DLD1 (cell line): ENCODE measurements around the gene TMEM223.
"Not testable (repeated sequence)": the region's sequence is repeated elsewhere in the genome, so short reads cannot be mapped to it uniquely, and the experiment has no call there.

Experiments used
- in situ Hi-C: cut with HindIII; loops from 2 replicates; pipeline ENCODE4 v1.10.0; 2017; ENCODE audit warnings: low sequenced_read_pairs

Gene TMEM223

GRCh38 chr11:62791501-62792201 lies at the start of gene TMEM223:
Gene TMEM223 (minus strand): TSS chr11:62792006. CDS start chr11:62791994, 12 bp downstream.
- in situ Hi-C loops, result no loop called here

DNA sequence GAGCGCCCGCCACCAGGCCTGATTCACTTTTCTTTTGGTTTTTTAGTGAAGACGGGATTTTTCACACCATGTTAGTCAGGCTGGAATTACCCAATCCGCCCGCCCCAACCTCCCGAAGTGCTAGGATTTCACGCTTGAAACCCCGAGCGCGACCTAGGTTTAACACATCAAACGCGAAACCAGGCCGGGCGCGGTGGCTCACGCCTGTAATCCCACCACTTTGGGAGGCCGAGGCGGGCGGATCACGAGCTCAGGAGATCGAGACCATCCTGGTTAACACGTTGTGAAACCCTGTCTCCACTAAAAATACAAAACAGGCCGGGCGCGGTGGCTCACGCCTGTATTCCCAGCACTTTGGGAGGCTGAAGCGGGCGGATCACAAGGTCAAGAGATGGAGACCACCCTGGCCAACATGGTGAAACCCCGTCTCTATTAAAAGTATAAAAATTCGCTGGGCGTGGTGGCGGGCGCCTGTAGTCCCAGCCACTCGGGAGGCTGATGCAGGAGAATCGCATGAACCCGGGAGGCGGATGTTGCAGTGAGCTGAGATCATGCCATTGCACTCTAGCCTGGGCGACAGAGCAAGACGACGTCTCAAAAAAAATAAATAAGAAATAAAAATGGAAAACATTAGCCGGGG lies 49.0 kb upstream of the TMEM223 start:
- in situ Hi-C loops, result not testable (repeated sequence)

GRCh38 chr11:62839050-62839945 lies 47.5 kb upstream of the TMEM223 start, which contains the start of gene WDR74:
Gene WDR74 (minus strand): TSS chr11:62839590. CDS start chr11:62839570, 20 bp downstream.
- in situ Hi-C loops, result no loop called here

DNA sequence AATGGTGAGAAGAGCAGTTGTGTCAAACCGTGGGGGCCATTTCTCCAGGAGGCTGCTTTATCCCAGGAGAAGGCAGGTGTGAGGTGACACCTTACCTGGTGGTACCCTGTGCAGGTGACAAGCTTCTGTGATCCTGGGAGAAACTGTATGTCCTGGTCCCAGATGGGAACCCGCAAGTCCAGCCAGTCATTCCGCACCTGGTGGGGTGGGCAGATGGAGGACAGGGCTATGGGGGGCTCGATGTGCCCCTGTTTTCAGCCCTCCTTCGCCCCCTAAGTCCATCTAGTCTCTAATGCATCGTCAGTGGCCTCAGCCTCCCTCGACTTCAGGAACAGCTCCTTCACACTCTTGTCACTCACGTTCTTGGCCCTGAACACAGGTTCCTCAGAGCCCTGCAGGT lies 43.5 kb upstream of the TMEM223 start:
- in situ Hi-C loops, result no loop called here

DNA sequence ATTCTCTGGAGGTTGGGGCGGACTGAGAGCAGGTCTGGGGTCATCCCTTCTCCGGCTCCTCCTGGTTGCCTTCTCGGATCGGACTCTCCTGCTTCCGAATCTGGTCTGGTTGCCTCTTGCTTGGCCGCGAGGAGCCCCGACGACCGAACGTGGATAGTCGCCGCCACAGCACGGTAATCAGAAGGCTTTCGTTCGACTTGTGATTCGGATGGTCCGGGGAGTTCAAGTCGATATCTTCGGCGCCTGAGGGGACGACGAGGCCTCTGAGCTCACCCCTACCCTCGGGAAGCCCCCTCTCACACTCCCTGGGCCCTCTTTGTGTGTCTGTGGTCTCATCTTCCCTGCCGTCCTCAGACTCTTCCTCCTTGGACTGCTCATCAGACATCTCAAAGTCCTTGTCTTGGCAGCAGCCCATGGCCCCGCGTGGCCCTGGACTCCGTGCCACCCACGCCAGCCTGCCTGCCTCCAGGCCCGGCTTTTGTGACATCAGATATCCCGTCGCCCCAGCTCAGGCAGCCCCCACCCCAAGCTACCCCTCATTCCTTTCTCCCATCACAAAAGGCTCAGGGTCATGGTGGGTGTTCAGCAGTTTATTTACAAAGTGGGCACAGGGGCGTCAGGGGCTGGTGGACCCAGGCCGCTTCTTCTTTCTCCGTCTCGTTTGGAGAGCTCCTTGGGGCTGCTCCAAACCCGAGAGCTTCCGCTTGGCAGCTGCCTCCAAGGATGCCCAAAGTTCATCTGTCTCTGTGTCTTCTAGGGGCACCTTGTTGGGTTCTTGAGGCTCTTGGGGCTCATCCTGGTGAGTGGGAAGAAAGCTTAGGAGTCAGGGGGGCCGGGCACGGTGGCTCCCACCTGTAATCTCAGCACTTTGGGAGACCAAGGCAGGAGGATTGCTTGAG lies 40.8 kb upstream of the TMEM223 start, which contains the start of gene TEX54:
TEX54 (minus strand) TSS at position 506 of the 899 bp plus-strand sequence.
- in situ Hi-C loops, result no loop called here

GRCh38 chr11:62831520-62832335 lies 39.9 kb upstream of the TMEM223 start, which contains the start of gene STX5:
Gene STX5 (minus strand): TSS chr11:62832051. CDS start chr11:62831243, 808 bp downstream.
- in situ Hi-C loops, result no loop called here

DNA sequence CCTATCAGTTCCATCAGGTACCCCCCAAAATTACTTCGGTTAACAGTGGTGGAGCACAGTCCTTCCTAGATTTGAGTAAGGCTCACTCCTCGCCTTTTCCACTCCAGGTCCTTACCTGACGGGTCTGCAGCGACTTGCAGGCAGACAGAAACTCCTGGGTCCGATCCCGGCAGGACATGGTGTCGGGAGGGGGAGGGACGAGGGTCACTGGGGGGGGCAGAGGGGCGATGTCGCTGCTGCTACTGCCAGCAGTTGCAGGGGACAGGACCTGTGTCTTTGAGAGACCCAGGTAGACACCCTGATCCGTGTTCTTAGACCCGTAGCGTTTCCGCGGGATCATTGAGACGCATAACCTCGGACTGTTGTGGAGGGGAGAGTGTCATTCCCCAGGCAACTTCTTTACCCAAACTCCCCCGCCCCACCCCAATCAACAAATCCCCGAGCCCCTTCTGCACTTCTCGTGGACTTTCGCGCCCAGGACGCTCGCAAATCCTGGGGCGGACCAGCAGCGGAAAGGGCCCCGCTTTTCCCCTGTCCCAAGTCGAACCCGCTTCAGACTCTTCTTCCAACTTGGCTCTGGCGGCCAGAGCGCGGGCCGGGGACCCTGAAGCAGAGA lies 39.2 kb upstream of the TMEM223 start:
- in situ Hi-C loops, result no loop called here

DNA sequence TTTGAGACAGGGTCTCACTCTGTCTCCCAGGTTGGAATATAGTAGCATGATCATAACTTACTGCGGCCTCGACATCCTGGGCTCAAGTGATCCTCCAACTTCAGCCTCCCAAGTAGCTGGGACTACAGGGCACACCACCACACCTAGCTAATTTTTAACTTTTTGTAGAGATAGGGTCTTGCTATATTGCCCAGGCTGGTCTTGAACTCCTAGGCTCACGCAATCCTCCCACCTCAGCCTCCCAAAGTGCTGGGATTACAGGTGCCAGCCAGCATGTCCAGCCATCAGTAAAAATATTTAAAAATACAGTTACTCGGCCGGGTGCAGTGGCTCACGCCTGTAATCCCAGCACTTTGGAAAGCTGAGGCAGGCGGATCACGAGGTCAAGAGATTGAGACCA lies 36.3 kb upstream of the TMEM223 start:
- in situ Hi-C loops, result not testable (repeated sequence)

DNA sequence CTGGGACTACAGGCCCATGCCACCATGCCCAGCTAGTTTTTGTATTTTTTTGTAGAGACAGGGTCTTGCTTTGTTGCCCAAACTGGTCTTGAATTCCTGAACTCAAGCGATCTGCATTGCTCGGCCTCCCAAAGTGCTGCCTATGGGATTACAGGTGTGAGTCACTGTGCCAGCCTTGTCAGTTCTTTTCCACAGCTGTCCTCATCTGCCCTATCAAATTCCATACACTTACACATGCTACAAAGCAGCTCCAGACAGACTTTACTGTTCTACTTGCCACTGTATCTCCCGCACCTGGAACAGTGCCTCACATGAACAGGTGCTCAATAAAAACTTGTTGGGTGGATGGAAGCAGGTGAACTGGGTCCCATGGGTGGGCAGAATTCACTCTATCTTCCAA lies 31.9 kb upstream of the TMEM223 start:
- in situ Hi-C loops, result no loop called here

GRCh38 chr11:62817129-62817528 lies 25.3 kb upstream of the TMEM223 start:
- in situ Hi-C loops, result no loop called here

GRCh38 chr11:62816557-62816956 lies 24.8 kb upstream of the TMEM223 start:
- in situ Hi-C loops, result no loop called here

DNA sequence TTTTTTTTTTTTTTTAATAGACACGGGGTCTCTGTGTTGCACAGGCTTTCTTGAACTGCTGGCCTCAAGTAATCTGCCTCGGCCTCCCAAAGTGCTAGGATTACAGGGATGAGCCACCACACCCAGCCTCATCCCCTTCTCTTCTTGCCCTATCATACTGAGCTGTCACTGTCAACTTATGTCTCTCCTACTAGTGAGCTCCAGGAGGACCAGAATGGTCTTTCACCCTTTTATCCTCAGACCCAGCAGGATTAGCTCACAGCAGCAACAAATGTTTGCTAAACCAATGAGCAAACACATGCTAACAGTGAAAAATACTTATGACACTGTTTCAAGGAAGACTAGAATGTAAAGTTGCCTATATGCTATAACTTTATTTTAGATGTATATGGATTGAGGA lies 19.9 kb upstream of the TMEM223 start:
- in situ Hi-C loops, result no loop called here

DNA sequence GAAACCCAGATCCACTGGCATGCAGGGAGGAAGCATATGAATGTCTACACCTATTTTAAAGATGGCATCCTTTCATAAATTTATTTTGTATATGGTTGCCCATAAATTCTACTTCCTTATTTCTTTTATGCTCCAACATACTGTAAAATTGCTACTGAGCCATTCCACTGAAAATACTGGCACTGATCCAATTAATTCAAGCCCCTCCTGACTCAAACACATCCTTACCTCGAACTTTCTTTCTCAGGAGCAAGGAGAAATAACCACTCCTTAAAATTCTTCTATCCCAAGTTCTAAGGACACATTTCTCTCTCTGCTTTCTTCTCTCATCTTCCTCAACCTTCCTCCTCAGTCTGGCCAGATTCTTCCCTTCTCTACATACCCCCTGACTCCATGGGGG lies 18.9 kb upstream of the TMEM223 start:
- in situ Hi-C loops, result no loop called here

GRCh38 chr11:62806611-62807121 lies 14.9 kb upstream of the TMEM223 start:
- in situ Hi-C loops, result no loop called here

- in situ Hi-C loops, result no loop called here
These were observed 14.2 kb upstream of the TMEM223 start for GRCh38 chr11:62805961-62806441.

GRCh38 chr11:62805076-62805892 lies 13.5 kb upstream of the TMEM223 start, which contains the start of gene NXF1:
Gene NXF1 (minus strand): TSS chr11:62805440. CDS start chr11:62805356, 84 bp downstream.
- in situ Hi-C loops, result no loop called here

DNA sequence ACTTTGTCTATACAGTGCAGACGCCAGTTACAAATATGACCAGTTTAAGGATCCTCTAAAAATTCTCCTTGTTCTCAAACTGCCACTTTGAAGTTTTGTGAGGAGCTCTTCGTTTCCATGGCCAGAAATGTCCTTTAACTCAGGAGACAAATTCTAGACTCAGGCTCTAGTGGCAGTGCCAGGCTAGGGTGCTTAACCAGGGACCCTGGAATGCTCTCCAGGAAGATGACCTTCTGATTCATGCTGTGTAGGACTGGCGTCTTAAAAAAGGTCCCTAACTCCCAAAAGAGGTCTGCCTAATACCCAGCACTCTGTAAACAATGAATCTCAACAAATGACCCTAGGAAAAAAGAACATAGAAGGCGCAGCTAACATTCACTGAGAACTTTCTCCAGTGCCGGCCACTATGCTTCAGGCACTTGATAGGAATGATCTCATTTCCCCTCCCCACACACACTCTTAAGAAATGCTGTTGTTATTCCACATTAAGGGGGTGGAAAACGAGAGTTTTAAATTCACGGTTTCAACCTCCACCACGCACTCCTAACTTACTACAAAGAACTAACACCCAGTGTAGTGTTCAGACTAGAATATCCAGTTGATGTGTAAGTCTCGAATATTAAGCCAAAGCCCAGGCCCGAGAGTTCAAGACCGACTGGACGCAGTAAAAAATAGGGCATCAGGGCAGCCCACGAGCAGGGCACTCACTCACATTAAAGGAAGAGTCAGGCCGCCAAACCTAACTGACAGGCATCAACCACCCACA lies 12.7 kb upstream of the TMEM223 start:
- in situ Hi-C loops, result no loop called here
